Transverse colon (tissue), 4 donors: ENCODE data around the gene OBSCN. TPM values are rescaled to one million over a fixed set of nuclear protein-coding genes. Genes with fewer than 3 reads are reported as not detected.

ENCODE experiments used
- DNase-seq: peaks from one replicate; pipeline ENCODE4 v3.0.0-alpha.2; 2019
- H3K27ac ChIP-seq, 4 donors: fragments of 200-600 bp; sonication (generic); 2 replicates each; pipeline ENCODE4 v1.5.1; 2016 to 2018; ENCODE audit warnings: inconsistent platforms in 4 of 4
- H3K27me3 ChIP-seq: fragments of 200-600 bp; sonication (generic); 2 replicates; pipeline ENCODE4 v1.5.1; 2017; ENCODE audit warnings: inconsistent platforms
- H3K36me3 ChIP-seq, 4 donors: fragments of 200-600 bp; sonication (generic); 2 replicates each; pipeline ENCODE4 v1.5.1; 2017 to 2019; ENCODE audit warnings: inconsistent platforms in 4 of 4
- H3K4me1 ChIP-seq, 4 donors: fragments of 200-600 bp; sonication (generic); 2 replicates each; pipeline ENCODE4 v1.5.1; 2017 to 2020; ENCODE audit warnings: inconsistent platforms in 4 of 4
- H3K4me3 ChIP-seq, 4 donors: fragments of 200-600 bp; sonication (generic); 1 replicate in 1 of 4; 2 replicates in 3 of 4; pipeline versions ENCODE4 v1.5.1 to v1.6.1; 2017 to 2019; ENCODE audit warnings: inconsistent platforms in 4 of 4
- H3K9me3 ChIP-seq, 2 donors: fragments of 200-600 bp; sonication (generic); 2 replicates each; pipeline ENCODE4 v1.5.1; 2017 to 2019; ENCODE audit warnings: inconsistent platforms in 2 of 2
- CTCF ChIP-seq, 5 experiments: fragments of 200-600 bp in 3 of 5; fragments of 450-650 bp in 2 of 5; sonication (generic) in 3 of 5; IDR thresholded peaks; 1 replicate in 2 of 5; 2 replicates in 3 of 5; pipeline ENCODE4 v1.5.1; 2016 to 2017; ENCODE audit warnings: antibody characterized with exemption in 5 of 5, inconsistent platforms in 3 of 5, mild to moderate bottlenecking in 2 of 5, moderate library complexity in 1 of 5
- EP300 ChIP-seq: sonication (generic); formaldehyde crosslinking; IDR thresholded peaks from one replicate; pipeline ENCODE4 v1.6.1; 2017; ENCODE audit warnings: antibody characterized with exemption, low read depth
- POLR2A ChIP-seq: fragments of 450-650 bp; IDR thresholded peaks from one replicate; pipeline ENCODE4 v1.6.1; 2016; ENCODE audit warnings: antibody characterized with exemption, mild to moderate bottlenecking, moderate library complexity
- POLR2AphosphoS5 ChIP-seq, 3 donors: sonication (generic); formaldehyde crosslinking; IDR thresholded peaks; one replicate each; pipeline ENCODE4 v1.6.1; 2016; ENCODE audit warnings: antibody characterized with exemption in 3 of 3
- WGBS, 2 donors: methylation state at CpG; one replicate each; pipeline ENCODE4 v1.1.5; 2018; ENCODE audit warnings: low coverage in 1 of 2; 5-methylcytosine and 5-hydroxymethylcytosine counted together
- in situ Hi-C, 4 donors: fragments of 200-750 bp; cut with MboI; loops; one replicate each; pipeline versions ENCODE4 v1.15.0 to v1.15.1; 2017; ENCODE audit warnings: low sequenced_read_pairs in 3 of 4, low pct_ligation_motif_present in 1 of 4, low pct_unique_long_range_greater_than_20kb in 1 of 4
- intact Hi-C: fragments of 100-400 bp; cut with DNase I; formaldehyde crosslinking; loops from one replicate; pipeline ENCODE4 v1.15.1; 2023; ENCODE audit warnings: low total_unique reads
- total RNA-seq, 4 donors: library from RNA; depleted of rRNA; stranded (reverse); fragments of >200 nt; gene quantifications; one replicate each; pipeline ENCODE4 v1.1.0, GENCODE V29; 2016

The OBSCN gene
- total RNA-seq, result 10 to 100 TPM; 11.9 to 21.7 (median 15.8) TPM

DNA sequence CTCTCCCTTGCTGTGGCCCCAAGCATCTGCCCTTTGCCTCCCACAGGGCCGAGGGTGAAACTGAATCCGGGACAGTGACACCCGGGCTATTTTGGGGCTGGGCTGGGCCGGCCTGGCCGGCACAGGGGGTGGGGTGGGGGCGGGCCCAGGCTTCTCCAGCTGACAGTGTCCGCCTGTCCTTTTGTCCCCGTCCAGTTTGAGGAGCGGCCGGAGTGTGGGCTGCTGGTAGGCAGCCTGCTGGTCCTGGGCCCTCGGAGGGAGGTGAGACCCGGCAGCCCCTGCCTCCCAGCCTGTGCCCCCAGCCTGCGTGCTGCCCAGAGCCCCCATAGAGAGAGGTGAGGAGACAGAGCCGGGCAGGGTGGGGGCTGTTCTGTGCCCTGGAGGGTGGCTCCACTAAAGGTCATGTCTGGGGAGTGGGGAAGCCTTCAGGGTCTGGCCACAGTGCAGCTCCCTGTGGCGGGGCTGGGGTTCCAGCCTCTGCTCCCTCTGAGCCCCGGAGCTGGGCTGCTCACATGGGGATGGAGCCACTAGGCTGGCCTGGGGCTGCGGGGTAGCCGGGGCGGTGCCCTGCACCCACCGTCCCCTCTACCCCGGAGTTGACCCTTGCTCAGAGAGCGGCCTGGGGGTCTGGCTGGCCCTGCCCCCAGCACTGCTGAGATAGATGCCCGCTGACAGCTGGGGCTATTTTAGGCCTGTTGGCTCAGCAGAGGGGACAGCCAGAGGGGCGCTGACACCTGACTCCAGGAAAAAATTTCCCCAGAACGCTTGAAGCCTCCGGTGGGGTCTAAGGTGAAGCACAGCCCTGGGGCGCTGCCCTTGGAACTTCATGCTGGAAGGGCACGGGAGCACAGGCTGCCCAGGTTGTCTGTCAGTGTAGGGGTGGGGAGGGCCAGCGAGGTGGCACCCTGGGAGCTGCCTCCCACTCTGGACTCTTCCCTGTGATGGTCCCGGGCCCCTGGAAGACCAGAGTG, at the start of gene OBSCN:
Gene OBSCN, plus strand, starts transcription at position 194 of the 971 bp plus-strand sequence. CDS start 3,740 bp downstream, outside the sequence.
- in situ Hi-C loops (no loop called here), intact Hi-C loops (no loop called here)
- TF ChIP-seq CTCF (IDR thresholded peaks at IDR 0.05) (no peak), POLR2AphosphoS5 (IDR thresholded peaks at IDR 0.05) (no peak), EP300 (no peak), POLR2A (no peak)
- no peak for DNase-seq
- Histone ChIP-seq H3K9me3 (no peaks in the 10 kb centered on the region), H3K4me1 (peaks cover 0 to 8% (median 6%) of the 10 kb centered on the region in 4 donors), H3K4me3 (peak within 1 kb of the TSS in 2 of 4 donors; percentile 4 to 16), H3K36me3 (no peaks in the 10 kb centered on the region), H3K27me3 (peaks cover 23% of the 10 kb centered on the region), H3K27ac (peak within 1 kb of the TSS in 1 of 4 donors; percentile 1)
- 34% methylated on average over 22 of the region's 30 CpGs; no CpG with 5 or more reads in 1 of the 2 donors for WGBS, 2 donors

- intact Hi-C loops (no loop called here), in situ Hi-C loops (no loop called here)
- peaks cover 4 to 9% (median 7%) of the 10 kb centered on the region in 4 donors for H3K4me1 ChIP-seq
- no peaks in the 10 kb centered on the region for H3K36me3 ChIP-seq
- 68% methylated on average over 80 of the region's 98 CpGs; no CpG with 5 or more reads in 1 of the 2 donors for WGBS, 2 donors
- TF ChIP-seq CTCF (IDR thresholded peaks at IDR 0.05) (no peak), POLR2AphosphoS5 (IDR thresholded peaks at IDR 0.05) (no peak), POLR2A (no peak), EP300 (no peak)
- no peaks in the 10 kb centered on the region for H3K27me3 ChIP-seq
- no peak for DNase-seq
- H3K9me3 ChIP-seq, result no peaks in the 10 kb centered on the region
- no peak overlapping the region for H3K27ac ChIP-seq
- no peak overlapping the region for H3K4me3 ChIP-seq
Observed at GRCh38 chr1:228158151-228159007, 49.5 kb upstream of the OBSCN start.

GRCh38 chr1:228159008-228159665, 48.7 kb upstream of the OBSCN start:
- DNase-seq, result no peak
- peaks cover 4 to 11% (median 7%) of the 10 kb centered on the region in 4 donors for H3K4me1 ChIP-seq
- in situ Hi-C loops, result no loop called here
- H3K4me3 ChIP-seq, result no peak overlapping the region
- no peak overlapping the region for H3K27ac ChIP-seq
- TF ChIP-seq POLR2A (no peak), CTCF (IDR thresholded peaks at IDR 0.05) (no peak), EP300 (no peak), POLR2AphosphoS5 (IDR thresholded peaks at IDR 0.05) (no peak)
- H3K36me3 ChIP-seq, result no peaks in the 10 kb centered on the region
- intact Hi-C loops, result no loop called here
- H3K27me3 ChIP-seq, result no peaks in the 10 kb centered on the region
- no peaks in the 10 kb centered on the region for H3K9me3 ChIP-seq
- WGBS, 2 donors, result 80% methylated on average over 14 of the region's 14 CpGs; no CpG with 5 or more reads in 1 of the 2 donors
